ENCODE measurements around the gene KLHL17. TPM values are rescaled to one million over a fixed set of nuclear protein-coding genes. Genes with fewer than 3 reads are reported as not detected.

KLHL17 gene
- total RNA-seq, 1 experiment from 2014 or later, result 32.1 TPM

- no peak for DNase-seq
- Histone ChIP-seq H3K27me3 (ENCODE audit: low read length) (no peaks in the 10 kb centered on the region), H3K79me2 (ENCODE audit: low read length) (peaks cover 19% of the 10 kb centered on the region), H3K4me3 (ENCODE audit: low read length) (no peak overlapping the region), H2AFZ (ENCODE audit: low read length) (no peak overlapping the region), H4K20me1 (ENCODE audit: low read length) (peaks cover 2% of the 10 kb centered on the region; the same call in 1 of the 2 replicates), H3K9me3 (ENCODE audit: low read length) (no peaks in the 10 kb centered on the region), H3K4me2 (ENCODE audit: low read length) (no peak overlapping the region), H3K4me1 (ENCODE audit: insufficient read depth, low read length) (0 out of 2 replicates have a peak, but pooled peaks cover 2% of the 10 kb centered on the region), H3K9ac (ENCODE audit: low read length) (no peak overlapping the region), H3K9me2 (replicated peaks; ENCODE audit: low read length) (no peaks in the 10 kb centered on the region), H3F3A (ENCODE audit: low read length, unreplicated experiment) (no peaks in the 10 kb centered on the region), H3K27ac (ENCODE audit: low read length) (no peak overlapping the region), H3K36me3 (ENCODE audit: low read depth, low read length) (peaks cover 59% of the 10 kb centered on the region)
- no peak for ATAC-seq
- TF ChIP-seq, protein P1, sequence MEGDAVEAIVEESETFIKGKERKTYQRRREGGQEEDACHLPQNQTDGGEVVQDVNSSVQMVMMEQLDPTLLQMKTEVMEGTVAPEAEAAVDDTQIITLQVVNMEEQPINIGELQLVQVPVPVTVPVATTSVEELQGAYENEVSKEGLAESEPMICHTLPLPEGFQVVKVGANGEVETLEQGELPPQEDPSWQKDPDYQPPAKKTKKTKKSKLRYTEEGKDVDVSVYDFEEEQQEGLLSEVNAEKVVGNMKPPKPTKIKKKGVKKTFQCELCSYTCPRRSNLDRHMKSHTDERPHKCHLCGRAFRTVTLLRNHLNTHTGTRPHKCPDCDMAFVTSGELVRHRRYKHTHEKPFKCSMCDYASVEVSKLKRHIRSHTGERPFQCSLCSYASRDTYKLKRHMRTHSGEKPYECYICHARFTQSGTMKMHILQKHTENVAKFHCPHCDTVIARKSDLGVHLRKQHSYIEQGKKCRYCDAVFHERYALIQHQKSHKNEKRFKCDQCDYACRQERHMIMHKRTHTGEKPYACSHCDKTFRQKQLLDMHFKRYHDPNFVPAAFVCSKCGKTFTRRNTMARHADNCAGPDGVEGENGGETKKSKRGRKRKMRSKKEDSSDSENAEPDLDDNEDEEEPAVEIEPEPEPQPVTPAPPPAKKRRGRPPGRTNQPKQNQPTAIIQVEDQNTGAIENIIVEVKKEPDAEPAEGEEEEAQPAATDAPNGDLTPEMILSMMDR (conservative IDR thresholded peaks at IDR 0.05; ENCODE audit: low read depth, low read length), result no peak
- TF ChIP-seq EZH2 (IDR thresholded peaks at IDR 0.05; ENCODE audit: low read length, unreplicated experiment) (no peak), EZH2phosphoT487 (IDR thresholded peaks at IDR 0.05; ENCODE audit: borderline replicate concordance, low read length) (no peak)
- ChIA-PET POLR2A (ENCODE audit: unreplicated experiment) (no interaction called here), CTCF (no interaction called here)
- no TSS peak for BruUV-seq (replicated peaks)
- intact Hi-C loops (cut with micrococcal nuclease), result no loop called here
These were observed 8.2 kb upstream of the KLHL17 start for GRCh38 chr1:952201-952600.

GRCh38 chr1:952603-953002 lies 7.8 kb upstream of the KLHL17 start:
- TF ChIP-seq EZH2 (IDR thresholded peaks at IDR 0.05; ENCODE audit: low read length, unreplicated experiment) (no peak), EZH2phosphoT487 (IDR thresholded peaks at IDR 0.05; ENCODE audit: borderline replicate concordance, low read length) (no peak)
- TF ChIP-seq, protein P1 (conservative IDR thresholded peaks at IDR 0.05; ENCODE audit: low read depth, low read length), result no peak
- peaks cover 23% of the 10 kb centered on the region for H3K79me2 ChIP-seq (ENCODE audit: low read length)
- H3K36me3 ChIP-seq (ENCODE audit: low read depth, low read length), result peaks cover 55% of the 10 kb centered on the region
- no peaks in the 10 kb centered on the region for H3F3A ChIP-seq (ENCODE audit: low read length, unreplicated experiment)
- ChIA-PET POLR2A (ENCODE audit: unreplicated experiment) (no interaction called here), CTCF (no interaction called here)
- H3K4me1 ChIP-seq (ENCODE audit: insufficient read depth, low read length), result peaks cover 6% of the 10 kb centered on the region
- ATAC-seq (no peak), DNase-seq (no peak)
- no peaks in the 10 kb centered on the region for H3K9me3 ChIP-seq (ENCODE audit: low read length)
- H3K9ac ChIP-seq (ENCODE audit: low read length), result no peak overlapping the region
- no peaks in the 10 kb centered on the region for H3K27me3 ChIP-seq (ENCODE audit: low read length)
- H3K9me2 ChIP-seq (replicated peaks; ENCODE audit: low read length), result no peaks in the 10 kb centered on the region
- peaks cover 5% of the 10 kb centered on the region; the same call in 1 of the 2 replicates for H4K20me1 ChIP-seq (ENCODE audit: low read length)
- H3K4me2 ChIP-seq (ENCODE audit: low read length), result no peak overlapping the region
- intact Hi-C loops (cut with micrococcal nuclease), result no loop called here
- no peak overlapping the region for H2AFZ ChIP-seq (ENCODE audit: low read length)
- H3K4me3 ChIP-seq (ENCODE audit: low read length), result no peak overlapping the region
- no TSS peak for BruUV-seq (replicated peaks)
- H3K27ac ChIP-seq (ENCODE audit: low read length), result no peak overlapping the region

DNA sequence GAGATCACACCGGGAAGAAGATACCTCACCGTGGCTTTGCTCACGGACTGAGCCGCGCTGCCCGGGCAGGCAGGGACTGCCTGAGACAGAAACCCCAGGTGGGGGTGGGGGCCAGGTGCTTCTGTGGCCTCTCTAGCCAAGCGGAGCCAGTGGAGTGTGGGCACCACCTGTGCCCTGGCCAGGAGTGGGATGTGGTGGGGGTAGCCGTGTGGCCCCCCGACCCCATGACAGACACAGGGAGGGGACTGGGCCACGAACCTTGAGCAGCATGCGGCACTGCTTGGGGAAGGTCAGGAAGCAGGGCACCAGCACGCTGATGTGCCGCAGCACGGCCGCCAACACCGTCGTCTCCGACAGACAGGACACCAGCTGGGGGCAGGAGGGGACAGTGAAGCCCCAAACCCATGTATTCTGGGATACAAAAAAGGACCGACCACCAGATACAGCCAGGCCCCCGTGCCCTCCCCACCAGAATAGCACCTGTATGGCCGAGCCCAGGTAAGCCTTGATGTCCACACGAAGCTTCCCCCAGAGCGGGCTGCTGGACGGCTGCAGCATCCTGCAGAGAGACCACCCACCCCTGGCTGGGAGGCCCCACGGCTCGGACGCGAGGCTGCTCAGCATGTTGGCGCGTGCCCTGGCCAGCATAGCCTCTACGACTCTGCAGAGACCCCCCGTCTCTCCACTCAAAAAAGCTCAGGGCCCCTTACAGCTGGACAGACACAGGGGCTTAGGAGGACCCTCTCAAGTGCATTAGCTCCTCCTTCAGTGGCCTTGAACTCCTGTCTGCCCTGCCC lies 6.7 kb upstream of the KLHL17 start:
- H3K79me2 ChIP-seq (ENCODE audit: low read length), result peaks cover 34% of the 10 kb centered on the region
- H3K4me3 ChIP-seq (ENCODE audit: low read length), result no peak overlapping the region
- no peak for ATAC-seq
- no peak overlapping the region for H3K4me2 ChIP-seq (ENCODE audit: low read length)
- no peaks in the 10 kb centered on the region for H3K9me2 ChIP-seq (replicated peaks; ENCODE audit: low read length)
- no peak overlapping the region for H3K9ac ChIP-seq (ENCODE audit: low read length)
- peaks cover 9% of the 10 kb centered on the region for H3K4me1 ChIP-seq (ENCODE audit: insufficient read depth, low read length)
- no peak overlapping the region for H3K27ac ChIP-seq (ENCODE audit: low read length)
- H2AFZ ChIP-seq (ENCODE audit: low read length), result no peak overlapping the region
- BruUV-seq (replicated peaks), result no TSS peak
- DNase-seq, result no peak
- TF ChIP-seq, protein P1 (conservative IDR thresholded peaks at IDR 0.05; ENCODE audit: low read depth, low read length), result no peak
- no peak for TF ChIP-seq EZH2 (IDR thresholded peaks at IDR 0.05; ENCODE audit: low read length, unreplicated experiment)
- H3K9me3 ChIP-seq (ENCODE audit: low read length), result no peaks in the 10 kb centered on the region
- ChIA-PET POLR2A (ENCODE audit: unreplicated experiment) (no interaction called here), CTCF (no interaction called here)
- H3K27me3 ChIP-seq (ENCODE audit: low read length), result no peaks in the 10 kb centered on the region
- intact Hi-C loops (cut with micrococcal nuclease), result no loop called here
- no peaks in the 10 kb centered on the region for H3F3A ChIP-seq (ENCODE audit: low read length, unreplicated experiment)
- H4K20me1 ChIP-seq (ENCODE audit: low read length), result peaks cover 5% of the 10 kb centered on the region; the same call in 1 of the 2 replicates
- peaks cover 52% of the 10 kb centered on the region for H3K36me3 ChIP-seq (ENCODE audit: low read depth, low read length)

Measured in PC-3 (cell line).